ENCODE measurements around the gene PITPNM2. TPM values are rescaled to one million over a fixed set of nuclear protein-coding genes. Genes with fewer than 3 reads are reported as not detected.

Gene PITPNM2
- total RNA-seq, 2 donors from 2014 or later = 7.9 to 14.3 TPM

DNA sequence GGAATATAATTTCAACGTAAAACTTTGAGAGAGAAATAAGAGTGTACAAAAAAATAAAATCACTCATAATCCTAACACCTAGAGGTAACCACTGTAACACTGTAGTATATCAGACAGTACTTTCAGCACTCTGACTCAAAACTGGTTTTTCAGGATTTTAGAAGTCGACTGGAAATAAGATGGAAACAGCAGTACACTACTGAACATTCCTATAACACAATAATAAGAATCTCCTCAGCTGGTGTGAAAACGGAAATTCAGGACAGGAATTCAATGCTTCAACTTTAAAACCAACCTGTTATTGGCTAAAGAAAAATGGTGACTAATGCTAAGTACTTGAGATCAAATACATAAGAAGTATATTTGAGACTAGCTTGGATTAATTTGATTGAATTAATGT, 12.3 kb upstream of the PITPNM2 start:
- peaks cover 13% of the 10 kb centered on the region for H3K36me3 ChIP-seq
- ATAC-seq (ENCODE audit: insufficient number of reproducible peaks, low FRiP score, low read depth) = no peak

DNA sequence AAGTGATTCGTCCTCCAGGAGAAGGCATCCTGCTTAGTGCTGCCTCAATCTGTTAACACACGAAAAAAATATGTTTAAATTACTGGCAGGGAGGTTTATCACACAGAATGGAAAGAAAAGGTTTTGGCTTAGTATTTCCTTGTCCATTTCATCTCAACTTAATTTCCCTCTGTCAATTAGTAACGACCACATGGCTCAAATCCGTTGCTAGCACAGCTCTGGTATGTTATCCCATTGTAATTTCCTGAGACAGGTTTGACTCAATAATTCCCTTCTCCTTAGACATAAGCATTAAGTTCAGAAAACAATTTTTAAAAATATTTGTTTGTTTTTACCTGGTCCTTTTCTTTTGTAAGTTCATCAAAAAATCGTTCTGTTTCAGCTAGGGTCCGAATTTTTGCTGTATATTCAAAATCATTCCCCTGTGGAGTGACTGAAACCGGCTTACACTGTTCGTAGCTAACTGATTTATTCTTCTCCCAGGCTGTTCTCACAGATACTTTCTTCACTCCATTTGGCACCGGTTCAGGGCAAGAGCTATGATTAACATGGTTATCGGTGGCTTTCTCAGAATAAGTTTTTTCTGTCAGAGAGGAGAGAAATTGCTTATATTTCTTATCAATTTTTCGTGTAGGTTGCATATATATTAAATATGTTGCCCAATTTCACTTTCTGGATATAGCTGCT, 10.1 kb upstream of the PITPNM2 start:
- peaks cover 7% of the 10 kb centered on the region for H3K36me3 ChIP-seq
- TF ChIP-seq, protein P1, sequence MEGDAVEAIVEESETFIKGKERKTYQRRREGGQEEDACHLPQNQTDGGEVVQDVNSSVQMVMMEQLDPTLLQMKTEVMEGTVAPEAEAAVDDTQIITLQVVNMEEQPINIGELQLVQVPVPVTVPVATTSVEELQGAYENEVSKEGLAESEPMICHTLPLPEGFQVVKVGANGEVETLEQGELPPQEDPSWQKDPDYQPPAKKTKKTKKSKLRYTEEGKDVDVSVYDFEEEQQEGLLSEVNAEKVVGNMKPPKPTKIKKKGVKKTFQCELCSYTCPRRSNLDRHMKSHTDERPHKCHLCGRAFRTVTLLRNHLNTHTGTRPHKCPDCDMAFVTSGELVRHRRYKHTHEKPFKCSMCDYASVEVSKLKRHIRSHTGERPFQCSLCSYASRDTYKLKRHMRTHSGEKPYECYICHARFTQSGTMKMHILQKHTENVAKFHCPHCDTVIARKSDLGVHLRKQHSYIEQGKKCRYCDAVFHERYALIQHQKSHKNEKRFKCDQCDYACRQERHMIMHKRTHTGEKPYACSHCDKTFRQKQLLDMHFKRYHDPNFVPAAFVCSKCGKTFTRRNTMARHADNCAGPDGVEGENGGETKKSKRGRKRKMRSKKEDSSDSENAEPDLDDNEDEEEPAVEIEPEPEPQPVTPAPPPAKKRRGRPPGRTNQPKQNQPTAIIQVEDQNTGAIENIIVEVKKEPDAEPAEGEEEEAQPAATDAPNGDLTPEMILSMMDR (IDR thresholded peaks at IDR 0.05) = no peak
- DNase-seq (ENCODE audit: low spot score) (no peak), ATAC-seq (ENCODE audit: insufficient number of reproducible peaks, low FRiP score, low read depth) (no peak)
- no peak overlapping the region for H3K27ac ChIP-seq
- no peaks in the 10 kb centered on the region for H3K27me3 ChIP-seq (replicated peaks; ENCODE audit: insufficient read depth)
- no peaks in the 10 kb centered on the region for H3K9me3 ChIP-seq
- H3K4me1 ChIP-seq (ENCODE audit: control insufficient read depth in 1 of 2, low read depth in 2 of 2) = no peaks in the 10 kb centered on the region
- H3K4me3 ChIP-seq = no peak overlapping the region

More for the DNA sequence above, 12.3 kb upstream of the PITPNM2 start:
- Histone ChIP-seq H3K4me3 (no peak overlapping the region), H3K27me3 (replicated peaks; ENCODE audit: insufficient read depth) (no peaks in the 10 kb centered on the region), H3K4me1 (ENCODE audit: control insufficient read depth in 1 of 2, low read depth in 2 of 2) (no peaks in the 10 kb centered on the region), H3K27ac (no peak overlapping the region), H3K9me3 (no peaks in the 10 kb centered on the region)
- TF ChIP-seq, protein P1 (IDR thresholded peaks at IDR 0.05) = no peak
- DNase-seq (ENCODE audit: low spot score) = no peak

DNA sequence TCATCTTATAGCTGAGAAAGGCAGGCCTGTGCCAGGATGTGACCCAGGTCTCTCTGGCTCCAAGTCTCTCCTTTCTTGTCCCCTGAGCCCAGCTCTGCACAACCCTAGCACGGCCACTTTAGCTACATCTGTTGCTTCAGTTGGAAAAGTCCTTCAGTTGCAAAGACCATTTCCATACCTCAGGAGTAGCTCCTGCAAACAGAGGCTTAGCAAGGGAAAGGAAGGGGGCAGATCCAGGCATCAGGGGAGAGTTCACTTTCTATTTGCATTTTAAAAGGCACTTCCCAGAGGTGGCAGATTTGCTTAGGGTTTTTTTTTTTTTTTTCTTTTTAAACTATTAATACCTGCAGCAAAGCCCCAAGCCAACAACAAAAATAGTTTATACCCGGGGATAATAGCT, 3.0 kb upstream of the PITPNM2 start:
- no peak for ATAC-seq (ENCODE audit: insufficient number of reproducible peaks, low FRiP score, low read depth)

DNA sequence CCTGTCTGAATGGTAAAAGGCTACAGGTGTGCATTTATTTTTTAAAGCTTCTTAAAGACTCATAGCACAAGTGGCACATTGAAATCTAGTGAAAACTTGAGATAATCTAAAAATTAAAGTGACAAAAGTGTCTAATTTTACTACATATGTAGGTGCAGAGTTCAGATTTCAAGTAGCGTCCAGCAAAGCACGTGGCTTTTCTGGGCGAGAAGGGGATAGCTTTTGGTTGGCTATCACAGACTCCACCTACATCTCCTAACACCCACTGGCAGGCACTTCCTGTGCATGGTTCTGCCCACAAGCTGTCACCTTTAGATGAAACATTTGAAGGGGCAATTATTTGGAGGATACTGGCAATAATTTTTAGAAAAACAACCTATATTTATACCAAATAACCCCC, 1.9 kb upstream of the PITPNM2 start:
- H3K27ac ChIP-seq = no peak overlapping the region
- H3K4me3 ChIP-seq = no peak overlapping the region
- DNase-seq (ENCODE audit: low spot score) = no peak
- ATAC-seq (ENCODE audit: insufficient number of reproducible peaks, low FRiP score, low read depth) = no peak
- no peaks in the 10 kb centered on the region for H3K36me3 ChIP-seq
- peaks cover 2 to 25% of the 10 kb centered on the region in 2 donors for H3K4me1 ChIP-seq (ENCODE audit: control insufficient read depth in 1 of 2, low read depth in 2 of 2)
- TF ChIP-seq, protein P1 (IDR thresholded peaks at IDR 0.05) = no peak
- no peaks in the 10 kb centered on the region for H3K27me3 ChIP-seq (replicated peaks; ENCODE audit: insufficient read depth)
- H3K9me3 ChIP-seq = no peaks in the 10 kb centered on the region

More for the DNA sequence above, 3.0 kb upstream of the PITPNM2 start:
- H3K4me1 ChIP-seq (ENCODE audit: control insufficient read depth in 1 of 2, low read depth in 2 of 2) = peaks cover 2 to 20% of the 10 kb centered on the region in 2 donors
- H3K36me3 ChIP-seq = no peaks in the 10 kb centered on the region
- no peaks in the 10 kb centered on the region for H3K9me3 ChIP-seq
- H3K27ac ChIP-seq = no peak overlapping the region
- TF ChIP-seq, protein P1 (IDR thresholded peaks at IDR 0.05) = no peak
- no peak overlapping the region for H3K4me3 ChIP-seq
- H3K27me3 ChIP-seq (replicated peaks; ENCODE audit: insufficient read depth) = no peaks in the 10 kb centered on the region
- DNase-seq (ENCODE audit: low spot score) = no peak

DNA sequence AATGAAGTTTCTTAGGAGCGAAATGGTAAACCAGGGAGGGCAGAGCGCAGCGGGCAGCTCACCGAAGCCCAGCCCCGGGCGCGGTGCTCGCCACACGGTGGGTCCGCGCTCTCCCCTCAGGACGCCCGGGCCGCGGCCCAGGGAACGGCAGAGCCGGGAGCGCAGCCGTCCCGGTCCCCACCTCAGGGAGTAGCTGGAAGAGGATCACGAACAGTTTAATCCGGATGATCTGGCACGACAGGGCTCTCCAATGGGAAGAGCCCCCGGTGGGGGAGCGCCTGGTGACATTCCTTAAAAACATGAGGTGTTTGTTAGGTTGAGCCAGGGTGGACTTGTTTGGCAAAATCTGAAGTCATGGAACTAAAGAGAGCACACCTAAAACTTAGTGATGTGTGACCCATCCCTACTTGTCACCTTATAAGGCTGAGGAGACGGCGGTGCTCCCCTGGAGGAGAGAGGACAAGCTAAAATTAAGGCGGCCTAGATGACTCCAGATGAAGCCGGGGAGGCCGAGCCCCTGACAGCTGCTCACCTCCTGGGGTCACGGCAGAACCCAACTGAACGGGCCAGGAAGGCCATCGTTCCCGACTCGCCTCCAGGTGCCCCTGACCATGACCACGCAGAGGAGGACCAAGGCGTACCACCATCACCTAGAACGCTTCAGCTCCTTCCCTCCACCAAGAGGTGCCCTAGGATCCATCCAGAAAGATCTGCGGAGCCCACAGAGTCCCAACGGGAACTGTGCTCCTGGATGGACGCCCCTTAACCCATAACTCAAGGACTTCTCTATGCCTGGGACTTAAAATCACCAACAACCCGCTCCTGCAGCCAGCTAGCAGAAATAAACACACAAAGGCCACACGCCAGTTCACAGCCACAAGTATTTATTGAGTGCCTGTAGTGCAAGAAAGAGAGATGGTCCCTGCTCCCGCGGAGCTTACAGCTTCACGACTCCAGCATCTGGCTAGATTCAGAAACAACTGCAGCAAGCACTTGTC, 866 bp upstream of the PITPNM2 start:
- Histone ChIP-seq H3K27me3 (replicated peaks; ENCODE audit: insufficient read depth) (no peaks in the 10 kb centered on the region), H3K36me3 (no peaks in the 10 kb centered on the region), H3K27ac (peak overlapping the region; percentile 85 to 90), H3K4me1 (ENCODE audit: control insufficient read depth in 1 of 2, low read depth in 2 of 2) (peaks cover 2 to 25% of the 10 kb centered on the region in 2 donors), H3K4me3 (peak overlapping the region; percentile 98), H3K9me3 (no peaks in the 10 kb centered on the region)
- no peak for DNase-seq (ENCODE audit: low spot score)
- TF ChIP-seq, protein P1 (IDR thresholded peaks at IDR 0.05) = peak; percentile 13
- peak; percentile 17 for ATAC-seq (ENCODE audit: insufficient number of reproducible peaks, low FRiP score, low read depth)
